GM12864 (cell line): ENCODE measurements around the gene EFCC1.

Source experiments
- DNase-seq: peaks from one replicate; pipeline ENCODE4 v3.0.0-alpha.2; 2011; ENCODE audit warnings: low read depth
- H3K4me3 ChIP-seq: 2 replicates; pipeline ENCODE4 v1.5.1; 2011; ENCODE audit warnings: mild to moderate bottlenecking, low read depth, low read length, control low read depth
- CTCF ChIP-seq: IDR thresholded peaks from 2 replicates; pipeline ENCODE4 v1.5.1; 2011; ENCODE audit warnings: low read depth, mild to moderate bottlenecking, moderate library complexity, low read length, control low read depth, inconsistent platforms; ENCODE audit errors: missing control alignments

Gene EFCC1

GRCh38 chr3:129052675-129053074 lies 51.6 kb downstream of the EFCC1 start:
- no peak overlapping the region for H3K4me3 ChIP-seq
- no peak for TF ChIP-seq CTCF
- DNase-seq, result no peak

- TF ChIP-seq CTCF, result no peak
- no peak for DNase-seq
These were observed 53.6 kb downstream of the EFCC1 start for GRCh38 chr3:129054605-129055104.

GRCh38 chr3:129056451-129057173 lies 55.5 kb downstream of the EFCC1 start:
- H3K4me3 ChIP-seq, result no peak overlapping the region
- TF ChIP-seq CTCF, result no peak
- no peak for DNase-seq

More at GRCh38 chr3:129054605-129055104, 53.6 kb downstream of the EFCC1 start:
- H3K4me3 ChIP-seq, result no peak overlapping the region

- H3K4me3 ChIP-seq, result no peak overlapping the region
- no peak for DNase-seq
- no peak for TF ChIP-seq CTCF
These were observed 56.1 kb downstream of the EFCC1 start for GRCh38 chr3:129057249-129057648.

GRCh38 chr3:129058441-129059200 lies 57.5 kb downstream of the EFCC1 start:
- no peak for TF ChIP-seq CTCF
- H3K4me3 ChIP-seq, result no peak overlapping the region
- DNase-seq, result no peak

GRCh38 chr3:129059311-129059958 lies 58.3 kb downstream of the EFCC1 start:
- no peak for TF ChIP-seq CTCF
- no peak for DNase-seq
- no peak overlapping the region for H3K4me3 ChIP-seq
